Natural killer cell (primary cell): Measurements from ENCODE around the gene ZNF124. TPM values are rescaled to one million over a fixed set of nuclear protein-coding genes. Genes with fewer than 3 reads are reported as not detected.
A peak's percentile ranks its signal among the peaks of the same experiment; 100 is the strongest.

Source experiments
- ATAC-seq, 3 donors: fragments of 150-1000 bp in 2 of 3; fragments of 200-7000 bp in 1 of 3; cut with Tn5 transposase; 1 replicate in 1 of 3; 2 replicates in 2 of 3; pipeline ENCODE4 v1.10.0; 2021; ENCODE audit warnings: mild to moderate bottlenecking in 2 of 3, moderate library complexity in 2 of 3
- DNase-seq, 2 donors: peaks; one replicate each; pipeline versions ENCODE4 v3.0.0 to v3.0.0-alpha.2; 2013 to 2021; ENCODE audit warnings: mixed read lengths in 1 of 2
- H3K27ac ChIP-seq: one replicate; pipeline ENCODE4 v1.5.1; 2013; ENCODE audit warnings: mild to moderate bottlenecking, low read length
- H3K27me3 ChIP-seq: one replicate; pipeline ENCODE4 v1.6.1; 2013; ENCODE audit warnings: low read length; ENCODE audit not compliant: control insufficient read depth, insufficient read depth
- H3K36me3 ChIP-seq: one replicate; pipeline ENCODE4 v1.6.1; 2013; ENCODE audit warnings: low read length; ENCODE audit not compliant: control insufficient read depth, insufficient read depth
- H3K4me1 ChIP-seq: one replicate; pipeline ENCODE4 v1.6.1; 2013; ENCODE audit warnings: low read length; ENCODE audit not compliant: control insufficient read depth, insufficient read depth
- H3K4me3 ChIP-seq: one replicate; pipeline ENCODE4 v1.5.1; 2013; ENCODE audit warnings: low read length
- H3K9me3 ChIP-seq: one replicate; pipeline ENCODE4 v1.6.1; 2013; ENCODE audit warnings: low read length; ENCODE audit not compliant: control insufficient read depth, insufficient read depth
- H3K27ac Mint-ChIP-seq, 2 donors: one replicate each; pipeline ENCODE4 v1.8.0; 2022; ENCODE audit warnings: mild to moderate bottlenecking in 2 of 2, mixed read lengths in 2 of 2, moderate library complexity in 1 of 2
- H3K27me3 Mint-ChIP-seq, 2 donors: one replicate each; pipeline ENCODE4 v1.8.0; 2022; ENCODE audit warnings: low read depth in 2 of 2, mixed read lengths in 2 of 2
- H3K36me3 Mint-ChIP-seq: one replicate; pipeline ENCODE4 v1.8.0; 2022; ENCODE audit warnings: mixed read lengths
- H3K4me1 Mint-ChIP-seq, 2 donors: one replicate each; pipeline ENCODE4 v1.8.0; 2022; ENCODE audit warnings: mixed read lengths in 2 of 2
- H3K4me3 Mint-ChIP-seq: one replicate; pipeline ENCODE4 v1.8.0; 2022; ENCODE audit warnings: mild to moderate bottlenecking, moderate library complexity, mixed read lengths
- H3K9me3 Mint-ChIP-seq, 2 donors: one replicate each; pipeline ENCODE4 v1.8.0; 2022; ENCODE audit warnings: mixed read lengths in 2 of 2
- WGBS: methylation state at CpG from one replicate; pipeline ENCODE4 v1.1.7; 2013; ENCODE audit warnings: missing lambda C conversion rate; ENCODE audit not compliant: insufficient coverage; 5-methylcytosine and 5-hydroxymethylcytosine counted together
- intact Hi-C: fragments of 100-400 bp; cut with micrococcal nuclease; formaldehyde crosslinking; loops from one replicate; pipeline ENCODE4 v1.14.2; 2022
- total RNA-seq, 4 donors: library from RNA; stranded (reverse); fragments of 120-200 nt in 1 of 4; gene quantifications; one replicate each; pipeline versions ENCODE4 v1.2.3 to v1.2.4, GENCODE V29; 2013 to 2022
- TF ChIP-seq, protein P1 (sequence below): fragments of 200-600 bp; IDR thresholded peaks from one replicate; pipeline ENCODE4 v1.8.0; 2022; ENCODE audit warnings: antibody characterized with exemption

The ZNF124 gene
- total RNA-seq, 3 donors from 2014 or later (not counting 1 experiment from before 2014, with no cell fraction given): 22.0 to 50.6 (median 31.2) TPM

DNA sequence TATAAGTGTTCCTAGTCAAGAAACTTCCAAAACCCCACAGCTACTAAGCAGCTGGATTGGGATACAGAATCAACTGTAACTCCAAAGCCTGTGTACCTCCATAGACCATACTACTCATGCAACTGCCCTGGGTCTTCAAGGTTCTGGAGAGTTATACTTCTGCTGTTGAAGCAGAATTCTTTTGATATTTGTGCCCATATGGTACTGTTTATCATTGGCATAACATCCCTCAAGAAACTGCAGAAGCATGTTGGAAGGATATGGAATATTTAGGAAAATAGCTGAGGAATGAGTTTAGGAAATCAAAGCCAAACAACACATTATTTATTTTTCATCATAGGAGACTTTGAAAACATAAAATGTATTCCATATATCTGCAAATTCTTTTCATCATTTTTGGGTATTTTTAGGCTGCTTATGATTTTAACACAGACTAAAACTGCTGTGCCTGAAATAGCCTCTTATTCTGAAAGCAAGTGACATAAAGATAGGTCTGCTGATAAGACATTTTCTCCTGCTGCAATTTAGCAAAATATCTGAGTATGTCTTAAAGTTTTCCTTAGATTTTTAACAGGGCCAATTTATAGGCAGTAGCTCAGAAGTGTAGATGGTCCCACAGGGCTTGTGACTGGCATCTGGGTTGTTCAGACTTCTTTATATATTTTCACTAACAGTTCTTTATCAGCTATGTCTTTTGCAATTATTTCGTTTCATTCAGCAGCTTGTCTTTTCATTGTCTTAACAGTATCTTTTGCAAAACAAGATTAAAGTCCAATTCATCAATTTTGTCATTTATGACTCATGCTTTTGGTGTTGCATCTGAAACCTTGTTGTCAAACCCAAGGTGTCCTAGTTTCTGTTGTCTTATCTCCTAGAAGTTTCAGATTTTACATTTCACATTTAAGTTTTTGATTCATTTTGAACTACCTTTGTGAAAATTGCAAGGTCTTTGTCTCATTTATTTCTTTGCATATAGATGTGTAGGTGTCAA is 41.1 kb upstream of the ZNF124 start:
- TF ChIP-seq, protein P1, sequence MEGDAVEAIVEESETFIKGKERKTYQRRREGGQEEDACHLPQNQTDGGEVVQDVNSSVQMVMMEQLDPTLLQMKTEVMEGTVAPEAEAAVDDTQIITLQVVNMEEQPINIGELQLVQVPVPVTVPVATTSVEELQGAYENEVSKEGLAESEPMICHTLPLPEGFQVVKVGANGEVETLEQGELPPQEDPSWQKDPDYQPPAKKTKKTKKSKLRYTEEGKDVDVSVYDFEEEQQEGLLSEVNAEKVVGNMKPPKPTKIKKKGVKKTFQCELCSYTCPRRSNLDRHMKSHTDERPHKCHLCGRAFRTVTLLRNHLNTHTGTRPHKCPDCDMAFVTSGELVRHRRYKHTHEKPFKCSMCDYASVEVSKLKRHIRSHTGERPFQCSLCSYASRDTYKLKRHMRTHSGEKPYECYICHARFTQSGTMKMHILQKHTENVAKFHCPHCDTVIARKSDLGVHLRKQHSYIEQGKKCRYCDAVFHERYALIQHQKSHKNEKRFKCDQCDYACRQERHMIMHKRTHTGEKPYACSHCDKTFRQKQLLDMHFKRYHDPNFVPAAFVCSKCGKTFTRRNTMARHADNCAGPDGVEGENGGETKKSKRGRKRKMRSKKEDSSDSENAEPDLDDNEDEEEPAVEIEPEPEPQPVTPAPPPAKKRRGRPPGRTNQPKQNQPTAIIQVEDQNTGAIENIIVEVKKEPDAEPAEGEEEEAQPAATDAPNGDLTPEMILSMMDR: no peak
- DNase-seq (no peak), ATAC-seq (no peak)
- peaks cover 28 to 33% of the 10 kb centered on the region in 2 donors for H3K4me1 Mint-ChIP-seq
- Histone ChIP-seq H3K4me1 (peaks cover 19% of the 10 kb centered on the region), H3K27me3 (no peaks in the 10 kb centered on the region), H3K9me3 (no peaks in the 10 kb centered on the region), H3K27ac (no peak overlapping the region), H3K4me3 (no peak overlapping the region), H3K36me3 (no peaks in the 10 kb centered on the region)
- intact Hi-C loops: loop anchor here (5.0 kb wide), 1 partner anchor 119 kb away; the partner anchor contains the start of gene ZNF496
- no peaks in the 10 kb centered on the region for H3K36me3 Mint-ChIP-seq
- H3K27ac Mint-ChIP-seq: peak overlapping the region; percentile 93 to 96
- WGBS: 50% methylated on average over 1 of the region's 1 CpG
- H3K4me3 Mint-ChIP-seq: peak overlapping the region; percentile 67
- H3K9me3 Mint-ChIP-seq: no peaks in the 10 kb centered on the region
- peaks cover 12 to 18% of the 10 kb centered on the region in 2 donors for H3K27me3 Mint-ChIP-seq

DNA sequence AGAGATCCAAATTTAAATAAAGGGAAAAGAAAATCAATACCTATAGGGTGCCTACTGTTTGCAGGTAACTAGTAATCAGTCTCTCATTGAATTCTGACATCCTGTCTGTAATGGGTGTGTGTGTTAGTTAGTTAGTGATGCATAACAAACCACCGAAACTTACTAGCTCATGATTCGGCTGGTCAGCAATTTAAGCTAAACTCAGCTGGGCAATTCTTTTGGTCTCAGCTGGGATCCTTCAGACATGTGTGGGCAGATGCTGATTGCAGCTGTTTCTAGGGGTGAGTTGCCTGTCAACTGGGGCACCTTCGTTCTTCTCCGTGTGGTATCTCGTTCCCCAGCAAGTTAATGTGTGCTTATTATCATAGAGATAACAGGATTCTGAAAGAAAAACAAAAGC is 40.2 kb upstream of the ZNF124 start:
- Mint-ChIP-seq H3K27ac (peak overlapping the region; percentile 93 to 96), H3K9me3 (no peaks in the 10 kb centered on the region), H3K4me1 (peaks cover 37 to 42% of the 10 kb centered on the region in 2 donors), H3K4me3 (peak overlapping the region; percentile 67), H3K36me3 (no peaks in the 10 kb centered on the region), H3K27me3 (peaks cover 7 to 14% of the 10 kb centered on the region in 2 donors)
- 84% methylated on average over 5 of the region's 5 CpGs for WGBS
- DNase-seq (no peak), ATAC-seq (no peak)
- no peaks in the 10 kb centered on the region for H3K9me3 ChIP-seq
- intact Hi-C loops: loop anchor here (5.0 kb wide), 1 partner anchor 120 kb away; the partner anchor contains the start of gene ZNF496
- peak overlapping the region; percentile 99 for H3K27ac ChIP-seq
- H3K36me3 ChIP-seq: no peaks in the 10 kb centered on the region
- no peak overlapping the region for H3K4me3 ChIP-seq
- H3K27me3 ChIP-seq: no peaks in the 10 kb centered on the region
- TF ChIP-seq, protein P1: no peak
- H3K4me1 ChIP-seq: peaks cover 22% of the 10 kb centered on the region

DNA sequence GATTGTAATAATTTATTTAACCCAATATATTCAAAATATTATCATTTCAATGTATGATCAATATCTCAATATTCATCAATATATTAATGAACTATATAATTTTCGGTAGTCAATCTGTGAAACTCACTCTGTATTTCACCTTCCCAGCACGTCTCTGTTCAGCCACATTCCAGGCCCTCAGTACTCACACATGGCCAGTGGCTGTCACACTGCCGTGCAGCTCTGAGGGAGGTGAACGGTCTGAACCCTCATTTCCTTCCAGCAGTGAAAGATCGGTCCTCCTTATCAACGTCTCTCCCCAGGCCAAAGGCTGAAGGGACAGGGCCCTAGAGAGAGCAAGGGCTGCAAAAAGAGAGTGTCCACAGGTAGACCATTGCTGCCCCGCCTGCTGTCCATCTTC is 39.5 kb upstream of the ZNF124 start:
- H3K4me1 ChIP-seq: peaks cover 27% of the 10 kb centered on the region
- 64% methylated on average over 7 of the region's 7 CpGs for WGBS
- peak overlapping the region; percentile 93 to 96 for H3K27ac Mint-ChIP-seq
- DNase-seq: no peak
- H3K9me3 ChIP-seq: no peaks in the 10 kb centered on the region
- TF ChIP-seq, protein P1: no peak
- H3K4me3 Mint-ChIP-seq: no peak overlapping the region
- peaks cover 3 to 7% of the 10 kb centered on the region in 2 donors for H3K27me3 Mint-ChIP-seq
- peaks cover 39 to 45% of the 10 kb centered on the region in 2 donors for H3K4me1 Mint-ChIP-seq
- intact Hi-C loops: loop anchor here (2.0 to 5.0 kb wide), 3 partner anchors 107 to 279 kb away; partner anchors contain the start of genes ZNF496 and ZNF669
- H3K4me3 ChIP-seq: no peak overlapping the region
- no peaks in the 10 kb centered on the region for H3K27me3 ChIP-seq
- H3K27ac ChIP-seq: peak overlapping the region; percentile 99
- H3K9me3 Mint-ChIP-seq: no peaks in the 10 kb centered on the region
- ATAC-seq: no peak
- H3K36me3 Mint-ChIP-seq: no peaks in the 10 kb centered on the region
- H3K36me3 ChIP-seq: no peaks in the 10 kb centered on the region
